ENCODE results near the gene NANOS2. TPM values are rescaled to one million over a fixed set of nuclear protein-coding genes. Genes with fewer than 3 reads are reported as not detected.

The NANOS2 gene
- total and polyA plus RNA-seq, 8 donors = not detected

GRCh38 chr19:45906221-45906620 lies 8.4 kb downstream of the NANOS2 start:
- H3K9me3 ChIP-seq = no peaks in the 10 kb centered on the region
- no peak overlapping the region for H3K4me3 ChIP-seq
- H3K36me3 ChIP-seq = no peaks in the 10 kb centered on the region
- no peak for DNase-seq
- H3K27ac ChIP-seq = no peak overlapping the region
- H3K27me3 ChIP-seq = peaks cover 0 to 4% (median 0%) of the 10 kb centered on the region in 3 donors
- WGBS, 5 donors = 82 to 91% (median 89%) methylated on average over 3 of the region's 3 CpGs
- intact Hi-C loops (cut with DNase I; ENCODE audit: low total_unique reads) = no loop called here
- TF ChIP-seq POLR2AphosphoS5 (IDR thresholded peaks at IDR 0.05) (no peak), CTCF (IDR thresholded peaks at IDR 0.05) (no peak), EP300 (IDR thresholded peaks at IDR 0.05) (no peak), POLR2A (IDR thresholded peaks at IDR 0.05) (no peak)
- peaks cover 11 to 22% (median 16%) of the 10 kb centered on the region in 4 donors for H3K4me1 ChIP-seq

GRCh38 chr19:45905011-45905410 lies 9.6 kb downstream of the NANOS2 start:
- WGBS, 5 donors = 72 to 82% (median 80%) methylated on average over 10 of the region's 10 CpGs
- no peak for TF ChIP-seq POLR2A (IDR thresholded peaks at IDR 0.05)
- TF ChIP-seq CTCF (IDR thresholded peaks at IDR 0.05) = no peak
- TF ChIP-seq EP300 (IDR thresholded peaks at IDR 0.05) = no peak
- TF ChIP-seq POLR2AphosphoS5 (IDR thresholded peaks at IDR 0.05) = no peak
- no peaks in the 10 kb centered on the region for H3K36me3 ChIP-seq
- peaks cover 19 to 31% (median 28%) of the 10 kb centered on the region in 4 donors for H3K4me1 ChIP-seq
- DNase-seq = no peak
- no peaks in the 10 kb centered on the region for H3K9me3 ChIP-seq
- intact Hi-C loops (cut with DNase I; ENCODE audit: low total_unique reads) = no loop called here
- no peak overlapping the region for H3K4me3 ChIP-seq
- no peaks in the 10 kb centered on the region for H3K27me3 ChIP-seq
- H3K27ac ChIP-seq = no peak overlapping the region

GRCh38 chr19:45902651-45903625 lies 11.6 kb downstream of the NANOS2 start:
- intact Hi-C loops (cut with DNase I; ENCODE audit: low total_unique reads) = no loop called here
- TF ChIP-seq POLR2A (IDR thresholded peaks at IDR 0.05) (no peak), CTCF (IDR thresholded peaks at IDR 0.05) (peak in 1 of 7 experiments; percentile 27), POLR2AphosphoS5 (IDR thresholded peaks at IDR 0.05) (peak; percentile 79 to 91 (median 85)), EP300 (IDR thresholded peaks at IDR 0.05) (no peak)
- peaks cover 14 to 19% (median 19%) of the 10 kb centered on the region in 4 donors for H3K36me3 ChIP-seq
- 1 to 4% (median 2%) methylated on average over 33 to 73 of the region's 73 CpGs for WGBS, 5 donors
- peak overlapping the region; percentile 76 to 85 (median 80) for H3K27ac ChIP-seq
- peak overlapping the region; percentile 73 to 90 (median 84) for H3K4me3 ChIP-seq
- H3K9me3 ChIP-seq = no peaks in the 10 kb centered on the region
- peak; percentile 99 to 100 for DNase-seq
- H3K27me3 ChIP-seq = no peaks in the 10 kb centered on the region
- H3K4me1 ChIP-seq = peaks cover 19 to 33% (median 30%) of the 10 kb centered on the region in 4 donors

- H3K36me3 ChIP-seq = peaks cover 23 to 28% (median 27%) of the 10 kb centered on the region in 4 donors
- TF ChIP-seq EP300 (IDR thresholded peaks at IDR 0.05) (no peak), POLR2AphosphoS5 (IDR thresholded peaks at IDR 0.05) (no peak), POLR2A (IDR thresholded peaks at IDR 0.05) (no peak), CTCF (IDR thresholded peaks at IDR 0.05) (no peak)
- 0 to 2% (median 1%) methylated on average over 29 to 47 of the region's 47 CpGs for whole genome bisulfite sequencing, 5 donors
- peaks cover 19 to 33% (median 30%) of the 10 kb centered on the region in 4 donors for H3K4me1 ChIP-seq
- peak within 1 kb of the TSS; percentile 76 to 85 (median 80) for H3K27ac ChIP-seq
- intact Hi-C loops (cut with DNase I; ENCODE audit: low total_unique reads) = no loop called here
- H3K4me3 ChIP-seq = peak within 1 kb of the TSS; percentile 73 to 90 (median 84)
- no peaks in the 10 kb centered on the region for H3K9me3 ChIP-seq
- no peaks in the 10 kb centered on the region for H3K27me3 ChIP-seq
- DNase-seq = peak in 1 of 2 donors; percentile 51
Measured at GRCh38 chr19:45901912-45902650, 12.5 kb downstream of the NANOS2 start, which contains the start of gene MYPOP. Gene MYPOP (minus strand): TSS chr19:45902613. CDS start chr19:45901773, 840 bp downstream.

All from stomach (tissue), 9 donors.